RWPE2 (cell line): Measurements from ENCODE around the gene CARD19.

Source experiments
- ATAC-seq: fragments of 200-7000 bp; cut with Tn5 transposase; 3 replicates; pipeline ENCODE4 v1.9.1; 2021; ENCODE audit warnings: low read depth
- DNase-seq: peaks from one replicate; pipeline ENCODE4 v3.0.0-alpha.2; 2020; ENCODE audit warnings: low spot score
- H3K27ac ChIP-seq: fragments of 450-650 bp; 2 replicates; pipeline ENCODE4 v1.5.1; 2017; ENCODE audit warnings: mild to moderate bottlenecking; ENCODE audit not compliant: poor library complexity, severe bottlenecking
- H3K27me3 ChIP-seq: fragments of 250-450 bp; sonication (Bioruptor Pico); 2 replicates; pipeline ENCODE4 v1.5.1; 2021; ENCODE audit warnings: mild to moderate bottlenecking, moderate library complexity; ENCODE audit not compliant: insufficient read depth, poor library complexity, severe bottlenecking
- H3K36me3 ChIP-seq: fragments of 250-450 bp; sonication (Bioruptor Pico); 2 replicates; pipeline ENCODE4 v1.5.1; 2020; ENCODE audit warnings: low read depth, mild to moderate bottlenecking, moderate library complexity
- H3K4me1 ChIP-seq: fragments of 250-450 bp; sonication (Bioruptor Pico); 2 replicates; pipeline ENCODE4 v1.5.1; 2021; ENCODE audit warnings: mild to moderate bottlenecking, moderate library complexity; ENCODE audit not compliant: insufficient read depth, poor library complexity, severe bottlenecking
- H3K4me3 ChIP-seq: fragments of 250-450 bp; sonication (Bioruptor Pico); 2 replicates; pipeline ENCODE4 v1.5.1; 2021; ENCODE audit warnings: mild to moderate bottlenecking, moderate library complexity; ENCODE audit not compliant: severe bottlenecking
- H3K9me3 ChIP-seq: fragments of 250-450 bp; sonication (Bioruptor Pico); 2 replicates; pipeline ENCODE4 v1.5.1; 2021; ENCODE audit warnings: mild to moderate bottlenecking, moderate library complexity; ENCODE audit not compliant: severe bottlenecking
- TF ChIP-seq, protein P1 (sequence below): fragments of 450-650 bp; IDR thresholded peaks from one replicate; pipeline ENCODE4 v1.5.1; 2017; ENCODE audit warnings: mild to moderate bottlenecking, moderate library complexity; ENCODE audit not compliant: poor library complexity, severe bottlenecking

The CARD19 gene

DNA sequence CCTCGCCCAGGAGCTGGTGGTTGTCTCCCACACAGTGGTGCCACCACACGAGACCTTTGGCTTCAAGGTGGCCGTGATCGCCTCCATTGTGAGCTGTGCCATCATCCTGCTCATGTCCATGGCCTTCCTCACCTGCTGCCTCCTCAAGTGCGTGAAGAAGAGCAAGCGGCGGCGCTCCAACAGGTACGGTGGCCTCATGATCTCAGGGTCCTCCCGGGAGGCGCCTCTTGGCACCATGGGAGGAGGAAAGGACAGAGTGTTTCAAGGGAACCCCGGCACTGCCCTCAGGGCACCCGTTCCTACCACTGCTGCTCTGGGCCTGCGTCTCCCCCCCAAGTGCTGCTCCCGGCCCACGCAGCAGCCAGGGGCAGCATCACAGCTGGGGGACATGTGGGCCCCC, 18.2 kb upstream of the CARD19 start:
- ATAC-seq (no peak), DNase-seq (no peak)
- Histone ChIP-seq H3K9me3 (no peaks in the 10 kb centered on the region), H3K27ac (no peak overlapping the region), H3K4me1 (no peaks in the 10 kb centered on the region), H3K36me3 (no peaks in the 10 kb centered on the region), H3K27me3 (no peaks in the 10 kb centered on the region), H3K4me3 (no peak overlapping the region)
- TF ChIP-seq, protein P1, sequence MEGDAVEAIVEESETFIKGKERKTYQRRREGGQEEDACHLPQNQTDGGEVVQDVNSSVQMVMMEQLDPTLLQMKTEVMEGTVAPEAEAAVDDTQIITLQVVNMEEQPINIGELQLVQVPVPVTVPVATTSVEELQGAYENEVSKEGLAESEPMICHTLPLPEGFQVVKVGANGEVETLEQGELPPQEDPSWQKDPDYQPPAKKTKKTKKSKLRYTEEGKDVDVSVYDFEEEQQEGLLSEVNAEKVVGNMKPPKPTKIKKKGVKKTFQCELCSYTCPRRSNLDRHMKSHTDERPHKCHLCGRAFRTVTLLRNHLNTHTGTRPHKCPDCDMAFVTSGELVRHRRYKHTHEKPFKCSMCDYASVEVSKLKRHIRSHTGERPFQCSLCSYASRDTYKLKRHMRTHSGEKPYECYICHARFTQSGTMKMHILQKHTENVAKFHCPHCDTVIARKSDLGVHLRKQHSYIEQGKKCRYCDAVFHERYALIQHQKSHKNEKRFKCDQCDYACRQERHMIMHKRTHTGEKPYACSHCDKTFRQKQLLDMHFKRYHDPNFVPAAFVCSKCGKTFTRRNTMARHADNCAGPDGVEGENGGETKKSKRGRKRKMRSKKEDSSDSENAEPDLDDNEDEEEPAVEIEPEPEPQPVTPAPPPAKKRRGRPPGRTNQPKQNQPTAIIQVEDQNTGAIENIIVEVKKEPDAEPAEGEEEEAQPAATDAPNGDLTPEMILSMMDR, result no peak

DNA sequence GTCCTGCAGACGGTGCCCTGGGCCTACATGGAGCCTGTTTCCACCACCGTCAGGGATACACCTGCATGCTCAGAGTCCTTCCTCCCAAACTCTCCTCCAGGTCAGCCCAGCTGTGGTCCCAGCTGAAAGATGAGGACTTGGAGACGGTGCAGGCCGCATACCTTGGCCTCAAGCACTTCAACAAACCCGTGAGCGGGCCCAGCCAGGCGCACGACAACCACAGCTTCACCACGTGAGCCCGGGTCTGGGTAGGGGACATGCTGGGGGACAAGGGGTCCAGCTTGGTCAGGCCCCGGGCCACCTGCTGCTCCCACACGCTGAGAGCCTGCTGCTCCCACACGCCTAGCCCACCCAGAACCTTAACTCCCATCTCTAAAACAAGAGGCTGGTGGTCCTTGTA, 16.6 kb upstream of the CARD19 start:
- Histone ChIP-seq H3K4me1 (no peaks in the 10 kb centered on the region), H3K36me3 (no peaks in the 10 kb centered on the region), H3K27ac (no peak overlapping the region), H3K27me3 (no peaks in the 10 kb centered on the region), H3K9me3 (no peaks in the 10 kb centered on the region), H3K4me3 (no peak overlapping the region)
- ATAC-seq, result no peak
- TF ChIP-seq, protein P1, result no peak
- DNase-seq, result no peak

DNA sequence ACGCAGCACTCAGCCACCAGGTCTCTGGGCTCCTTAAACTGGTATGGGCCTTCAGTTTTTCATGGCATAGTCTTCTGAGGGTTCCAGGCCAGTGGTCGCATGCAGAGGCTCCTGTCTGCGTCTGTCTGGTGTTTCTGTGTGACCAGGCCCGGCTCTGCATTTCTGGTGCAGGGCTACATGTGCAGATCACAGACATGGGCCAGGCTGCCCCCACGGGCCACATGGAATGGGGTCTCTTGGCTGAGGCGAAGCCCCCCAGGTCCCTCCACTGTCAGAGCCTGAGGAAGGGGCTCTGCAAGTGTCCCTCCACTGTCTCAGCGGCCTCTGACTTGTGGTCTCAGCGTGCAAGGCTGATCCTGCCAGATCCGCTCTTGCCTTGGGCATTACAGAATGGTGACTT, 15.6 kb upstream of the CARD19 start:
- H3K27me3 ChIP-seq, result no peaks in the 10 kb centered on the region
- TF ChIP-seq, protein P1, result no peak
- H3K4me1 ChIP-seq, result no peaks in the 10 kb centered on the region
- H3K9me3 ChIP-seq, result no peaks in the 10 kb centered on the region
- ATAC-seq (no peak), DNase-seq (no peak)
- no peak overlapping the region for H3K27ac ChIP-seq
- no peak overlapping the region for H3K4me3 ChIP-seq
- no peaks in the 10 kb centered on the region for H3K36me3 ChIP-seq

DNA sequence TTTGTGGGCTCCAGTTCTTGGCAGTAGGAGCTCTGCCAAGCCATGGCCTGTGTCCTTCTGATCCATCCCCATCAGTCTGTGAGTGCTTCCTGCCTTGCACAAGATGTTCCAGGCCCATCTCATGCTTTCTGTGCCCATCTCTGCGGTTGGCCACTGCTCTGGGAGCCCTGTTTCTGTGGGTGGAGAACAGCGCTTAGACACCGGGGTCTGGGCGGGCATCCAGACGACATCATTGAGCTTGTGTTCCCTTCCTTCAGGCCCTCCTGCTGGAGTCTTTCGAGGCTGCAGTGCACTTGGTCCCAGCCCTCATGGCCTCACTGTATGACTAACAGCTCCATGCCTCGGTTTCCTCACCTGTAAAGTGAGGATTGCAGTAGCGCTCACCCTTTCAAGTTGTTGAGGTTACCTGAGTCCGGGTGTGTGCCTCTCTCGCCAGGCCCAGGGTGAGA, 14.9 kb upstream of the CARD19 start:
- DNase-seq, result no peak
- Histone ChIP-seq H3K4me3 (no peak overlapping the region), H3K27me3 (no peaks in the 10 kb centered on the region), H3K36me3 (no peaks in the 10 kb centered on the region), H3K27ac (no peak overlapping the region), H3K4me1 (no peaks in the 10 kb centered on the region), H3K9me3 (no peaks in the 10 kb centered on the region)
- ATAC-seq, result no peak
- TF ChIP-seq, protein P1, result no peak

DNA sequence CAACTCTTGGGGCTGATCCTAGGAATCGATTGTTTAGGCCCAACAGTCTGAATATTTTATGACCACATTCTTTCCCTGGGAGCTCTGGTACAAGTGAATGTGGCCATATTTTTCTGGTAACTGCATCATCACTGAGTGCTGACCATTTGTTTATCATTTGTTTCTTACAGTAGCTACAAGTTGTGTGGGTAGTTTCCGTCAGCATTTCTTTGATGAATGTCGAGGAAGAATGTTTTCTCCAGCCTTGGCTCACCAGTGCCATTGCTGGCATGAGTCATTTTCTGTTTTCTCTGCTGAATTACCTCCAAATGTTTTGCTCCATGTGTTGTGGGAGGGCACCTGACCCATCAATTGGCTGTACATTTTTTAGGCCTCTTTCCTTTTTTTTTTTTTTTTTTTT, 14.1 kb upstream of the CARD19 start:
- Histone ChIP-seq H3K4me3 (no peak overlapping the region), H3K9me3 (no peaks in the 10 kb centered on the region), H3K27ac (no peak overlapping the region), H3K4me1 (no peaks in the 10 kb centered on the region), H3K27me3 (no peaks in the 10 kb centered on the region), H3K36me3 (no peaks in the 10 kb centered on the region)
- ATAC-seq (no peak), DNase-seq (no peak)
- TF ChIP-seq, protein P1, result no peak
